K562 (cell line): ENCODE data around the gene CTIF. TPM values are rescaled to one million over a fixed set of nuclear protein-coding genes. Genes with fewer than 3 reads are reported as not detected.

ENCODE experiments used
- ATAC-seq: fragments of 200-7000 bp; cut with Tn5 transposase; 3 replicates; pipeline ENCODE4 v1.9.1; 2020; ENCODE audit warnings: moderate library complexity
- BruUV-seq: library from RNA; stranded (reverse); fragments of 400-500 nt; replicated peaks from 2 replicates; lab custom pipeline; 2021; lab: Mats Ljungman, UMichigan
- CTCF ChIA-PET: fragments of 300-600 bp; formaldehyde crosslinking; extraction: SDS; loops from one replicate; lab custom pipeline; 2021; ENCODE audit warnings: low intra/inter-chr PET ratio; lab: Yijun Ruan, JAX
- POLR2A ChIA-PET: fragments of 300-600, 350-650 bp; sonication (Branson Sonifier 250); formaldehyde crosslinking; extraction: SDS; loops from one replicate; lab custom pipeline; 2021; ENCODE audit warnings: antibody characterized with exemption, inconsistent platforms; lab: Yijun Ruan, JAX
- DNase-seq, 4 experiments: peaks; one replicate each; pipeline versions ENCODE4 v3.0.0 to v3.0.0-alpha.2; 2011 to 2018; ENCODE audit warnings: low spot score in 3 of 4, mixed read lengths in 3 of 4; ENCODE audit errors: extremely low read depth in 1 of 4
- FAIRE-seq: peaks from 2 replicates; lab custom pipeline; 2011; peaks lifted over from hg19 to GRCh38; lab: Jason Lieb, UNC
- H2AFZ ChIP-seq: 2 replicates; pipeline ENCODE4 v1.6.0; 2011; ENCODE audit warnings: low read depth, low read length, control low read depth, inconsistent platforms
- H3K27ac ChIP-seq: fragments of 200-600 bp; 3 replicates; pipeline ENCODE4 v1.8.0; 2011; ENCODE audit warnings: low read depth, mild to moderate bottlenecking, control low read depth, inconsistent platforms, low read length, moderate library complexity, mixed read lengths; ENCODE audit errors: extremely low read depth
- H3K27me3 ChIP-seq, 2 experiments: fragments of 300-600 bp in 1 of 2; 2 replicates in 1 of 2; 3 replicates in 1 of 2; pipeline versions ENCODE4 v1.6.0 to v1.8.0; 2011; ENCODE audit warnings: inconsistent platforms in 2 of 2, low read length in 2 of 2, mild to moderate bottlenecking in 1 of 2, mixed read lengths in 1 of 2, moderate library complexity in 1 of 2; ENCODE audit not compliant: control insufficient read depth in 2 of 2, insufficient read depth in 2 of 2
- H3K36me3 ChIP-seq: fragments of 300-600 bp; 3 replicates; pipeline ENCODE4 v1.8.0; 2011; ENCODE audit warnings: mild to moderate bottlenecking, low read length, inconsistent platforms; ENCODE audit not compliant: control insufficient read depth, insufficient read depth
- H3K4me1 ChIP-seq, 2 experiments: fragments of 200-600 bp in 1 of 2; replicated peaks in 1 of 2; 2 replicates in 1 of 2; 3 replicates in 1 of 2; pipeline versions ENCODE4 v1.5.1 to v1.8.0; 2011; ENCODE audit warnings: inconsistent platforms in 2 of 2, low read length in 2 of 2, mild to moderate bottlenecking in 1 of 2, mixed read lengths in 1 of 2, moderate library complexity in 1 of 2; ENCODE audit not compliant: control insufficient read depth in 2 of 2, insufficient read depth in 2 of 2
- H3K4me2 ChIP-seq: 2 replicates; pipeline ENCODE4 v1.6.1; 2011; ENCODE audit warnings: low read length, control low read depth, inconsistent platforms, mixed read lengths; ENCODE audit not compliant: insufficient read depth
- H3K4me3 ChIP-seq: fragments of 200-600 bp; sonication (generic), shearing (Covaris generic); 2 replicates; pipeline ENCODE4 v1.5.1; 2016; ENCODE audit warnings: control low read depth, inconsistent platforms
- H3K79me2 ChIP-seq: fragments of 200-600 bp; 3 replicates; pipeline ENCODE4 v1.8.0; 2011; ENCODE audit warnings: low read length, inconsistent platforms; ENCODE audit not compliant: control insufficient read depth, insufficient read depth
- H3K9ac ChIP-seq, 2 experiments: 2 replicates each; pipeline versions ENCODE4 v1.6.0 to v1.6.1; 2011; ENCODE audit warnings: low read depth in 2 of 2, low read length in 2 of 2, control low read depth in 1 of 2, inconsistent platforms in 1 of 2, mild to moderate bottlenecking in 1 of 2, mixed read lengths in 1 of 2; ENCODE audit not compliant: insufficient read depth in 1 of 2
- H3K9me1 ChIP-seq: one replicate; pipeline ENCODE4 v1.6.0; 2011; ENCODE audit warnings: inconsistent platforms, mild to moderate bottlenecking, low read length, moderate library complexity; ENCODE audit not compliant: control insufficient read depth, insufficient read depth
- H3K9me3 ChIP-seq: replicated peaks from 2 replicates; pipeline ENCODE4 v1.5.1; 2011; ENCODE audit warnings: low read depth, low read length, inconsistent platforms; ENCODE audit not compliant: control insufficient read depth, insufficient read depth
- H4K20me1 ChIP-seq: replicated peaks from 2 replicates; pipeline ENCODE4 v1.6.1; 2011; ENCODE audit warnings: low read length, inconsistent platforms, mixed read lengths; ENCODE audit not compliant: control insufficient read depth, insufficient read depth
- C11orf30 ChIP-seq: fragments of 450-650 bp; IDR thresholded peaks from 2 replicates; pipeline ENCODE4 v1.6.1; 2016; ENCODE audit warnings: low read depth, mild to moderate bottlenecking
- MAFF ChIP-seq: IDR thresholded peaks from 2 replicates; pipeline ENCODE4 v1.6.1; 2012; ENCODE audit warnings: low read length, improper control_type of control experiment
- MAFG ChIP-seq: fragments of 450-650 bp; conservative IDR thresholded peaks from 2 replicates; pipeline ENCODE4 v1.6.1; 2016; ENCODE audit warnings: missing genetic modification characterization, missing compliant biosample characterization
- MAFK ChIP-seq: IDR thresholded peaks from 2 replicates; pipeline ENCODE4 v1.6.1; 2011; ENCODE audit warnings: low read length, improper control_type of control experiment
- TFE3 ChIP-seq: fragments of 450-650 bp; formaldehyde crosslinking; IDR thresholded peaks from 2 replicates; pipeline ENCODE4 v1.4.0; 2020; ENCODE audit warnings: mild to moderate bottlenecking, mixed read lengths
- ZNF316 ChIP-seq: fragments of 450-650 bp; IDR thresholded peaks from 2 replicates; pipeline ENCODE4 v1.6.1; 2016
- ZNF507 ChIP-seq: conservative IDR thresholded peaks from 2 replicates; pipeline ENCODE4 v1.6.1; 2017; ENCODE audit warnings: missing genetic modification characterization, missing compliant biosample characterization
- WGBS: fragments of 100-300 bp; shearing (Covaris generic); methylation state at CpG from one replicate; pipeline ENCODE4 v1.1.6; 2016; ENCODE audit warnings: low coverage, mixed read lengths; ENCODE audit not compliant: insufficient coverage; ENCODE audit errors: missing lambda C conversion rate; 5-methylcytosine and 5-hydroxymethylcytosine counted together
- in situ Hi-C: fragments of 300-500 bp; cut with MboI; formaldehyde crosslinking; loops from 4 replicates; pipeline ENCODE4 v1.15.0; 2018; ENCODE audit warnings: inconsistent platforms, mixed read lengths
- intact Hi-C: fragments of 100-400 bp; cut with micrococcal nuclease; formaldehyde crosslinking; loops from 2 replicates; pipeline ENCODE4 v1.14.2; 2022
- polyA plus RNA-seq, 8 experiments: library from polyadenylated mRNA; depleted of rRNA in 4 of 8; stranded (reverse) in 5 of 8; unstranded in 3 of 8; fragments of >200 nt; fragmentation: Nextera tagmentation in 2 of 8; fragmentation: Illumina TruSeq in 1 of 8; extraction: Ambion mirVana in 2 of 8; extraction: Trizol in 1 of 8; gene quantifications; 2 replicates each; pipeline versions ENCODE4 v1.2.1 to v1.2.3, GENCODE V29; 2011 to 2014; ENCODE audit warnings: inconsistent platforms in 1 of 8, missing spikeins in 1 of 8
- total RNA-seq, 7 experiments: library from RNA; depleted of rRNA in 6 of 7; stranded (reverse); fragments of >200 nt in 6 of 7; fragmentation: Illumina TruSeq in 2 of 7; extraction: Trizol in 2 of 7; gene quantifications; 2 replicates each; pipeline versions ENCODE4 v1.2.1 to v1.2.3, GENCODE V29; 2011 to 2021; ENCODE audit warnings: low replicate concordance in 1 of 7
- TF ChIP-seq, protein P1 (sequence below): fragments of 450-650 bp; conservative IDR thresholded peaks from 2 replicates; pipeline ENCODE4 v1.6.1; 2016; ENCODE audit warnings: missing genetic modification characterization, low read depth, mild to moderate bottlenecking, missing compliant biosample characterization, moderate library complexity
- TF ChIP-seq, protein P2 (sequence below): fragments of 450-650 bp; IDR thresholded peaks from 2 replicates; pipeline ENCODE4 v1.6.1; 2016; ENCODE audit warnings: mild to moderate bottlenecking

Gene CTIF
- total and polyA plus RNA-seq, 9 of the 15 experiments (the other 6 are each of a cell fraction or from before 2014, with no cell fraction given) = 0.17 to 11.5 (median 2.2) TPM

DNA sequence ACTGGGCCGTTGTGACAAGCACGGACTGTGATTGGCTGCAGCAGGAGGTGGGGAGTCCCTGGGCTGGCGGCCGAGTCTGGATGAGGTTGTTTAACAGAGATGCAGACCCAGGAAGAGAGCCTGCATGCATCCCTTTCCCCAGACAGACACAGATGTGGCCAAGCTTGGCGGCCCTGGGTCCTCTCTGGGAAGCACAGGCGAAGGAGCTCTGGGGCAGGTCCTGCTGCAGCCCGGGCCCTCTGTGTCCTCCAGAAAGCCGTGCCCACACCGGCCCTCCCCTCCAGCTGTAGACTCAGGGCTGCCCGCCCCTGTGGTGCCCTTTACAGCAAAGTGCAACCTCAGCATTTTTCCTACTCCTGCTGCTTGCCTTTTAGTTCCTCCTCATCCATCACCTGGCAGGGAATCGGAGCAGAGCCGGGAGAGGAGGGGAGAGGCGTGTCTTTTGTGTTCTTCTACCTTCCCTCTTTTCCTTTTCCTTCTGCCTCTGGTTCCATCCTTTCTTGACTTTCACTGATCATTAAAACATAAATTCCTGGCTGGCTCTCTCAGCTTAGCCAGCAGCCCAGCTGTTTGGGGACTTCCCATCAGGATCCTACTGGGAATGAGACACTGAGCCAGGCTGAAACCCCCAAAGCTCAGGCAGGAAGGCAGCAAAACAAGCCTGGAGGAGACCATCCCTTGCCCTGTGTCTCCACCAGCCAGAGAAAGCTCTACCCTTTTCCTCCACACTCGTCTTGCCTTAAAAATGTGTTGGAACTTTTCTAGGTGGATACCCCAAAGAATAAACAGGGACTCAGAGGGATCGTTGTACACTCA, 75.0 kb downstream of the CTIF start:
- Histone ChIP-seq H4K20me1 (peaks cover 17% of the 10 kb centered on the region; the same call in 1 of the 2 replicates), H3K27me3 (no peaks in the 10 kb centered on the region), H2AFZ (no peak overlapping the region), H3K27ac (no peak overlapping the region), H3K9me3 (no peaks in the 10 kb centered on the region), H3K4me3 (no peak overlapping the region), H3K79me2 (no peaks in the 10 kb centered on the region), H3K4me1 (peaks cover 0 to 12% of the 10 kb centered on the region in 2 experiments; a peak in 2 of 5 replicates), H3K4me2 (no peak overlapping the region), H3K9me1 (no peaks in the 10 kb centered on the region), H3K9ac (no peak overlapping the region; a peak in 1 of 4 replicates), H3K36me3 (no peaks in the 10 kb centered on the region)
- no TSS peak for BruUV-seq
- TF ChIP-seq TFE3 (CRISPR knock-in tag) = no peak
- TF ChIP-seq ZNF507 (tag) = no peak
- TF ChIP-seq MAFF = peak; percentile 86
- TF ChIP-seq MAFK = peak; percentile 95
- TF ChIP-seq C11orf30 = peak; percentile 92
- peak; percentile 93 for TF ChIP-seq ZNF316
- TF ChIP-seq, protein P1, sequence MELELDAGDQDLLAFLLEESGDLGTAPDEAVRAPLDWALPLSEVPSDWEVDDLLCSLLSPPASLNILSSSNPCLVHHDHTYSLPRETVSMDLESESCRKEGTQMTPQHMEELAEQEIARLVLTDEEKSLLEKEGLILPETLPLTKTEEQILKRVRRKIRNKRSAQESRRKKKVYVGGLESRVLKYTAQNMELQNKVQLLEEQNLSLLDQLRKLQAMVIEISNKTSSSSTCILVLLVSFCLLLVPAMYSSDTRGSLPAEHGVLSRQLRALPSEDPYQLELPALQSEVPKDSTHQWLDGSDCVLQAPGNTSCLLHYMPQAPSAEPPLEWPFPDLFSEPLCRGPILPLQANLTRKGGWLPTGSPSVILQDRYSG (tag) = no peak
- peak; percentile 89 for TF ChIP-seq MAFG
- TF ChIP-seq, protein P2, sequence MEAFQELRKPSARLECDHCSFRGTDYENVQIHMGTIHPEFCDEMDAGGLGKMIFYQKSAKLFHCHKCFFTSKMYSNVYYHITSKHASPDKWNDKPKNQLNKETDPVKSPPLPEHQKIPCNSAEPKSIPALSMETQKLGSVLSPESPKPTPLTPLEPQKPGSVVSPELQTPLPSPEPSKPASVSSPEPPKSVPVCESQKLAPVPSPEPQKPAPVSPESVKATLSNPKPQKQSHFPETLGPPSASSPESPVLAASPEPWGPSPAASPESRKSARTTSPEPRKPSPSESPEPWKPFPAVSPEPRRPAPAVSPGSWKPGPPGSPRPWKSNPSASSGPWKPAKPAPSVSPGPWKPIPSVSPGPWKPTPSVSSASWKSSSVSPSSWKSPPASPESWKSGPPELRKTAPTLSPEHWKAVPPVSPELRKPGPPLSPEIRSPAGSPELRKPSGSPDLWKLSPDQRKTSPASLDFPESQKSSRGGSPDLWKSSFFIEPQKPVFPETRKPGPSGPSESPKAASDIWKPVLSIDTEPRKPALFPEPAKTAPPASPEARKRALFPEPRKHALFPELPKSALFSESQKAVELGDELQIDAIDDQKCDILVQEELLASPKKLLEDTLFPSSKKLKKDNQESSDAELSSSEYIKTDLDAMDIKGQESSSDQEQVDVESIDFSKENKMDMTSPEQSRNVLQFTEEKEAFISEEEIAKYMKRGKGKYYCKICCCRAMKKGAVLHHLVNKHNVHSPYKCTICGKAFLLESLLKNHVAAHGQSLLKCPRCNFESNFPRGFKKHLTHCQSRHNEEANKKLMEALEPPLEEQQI = no peak
- DNase-seq = no peak
- ATAC-seq = no peak
- in situ Hi-C loops = no loop called here
- ChIA-PET POLR2A (interaction anchor here (0.7 kb wide), 1 partner anchor 9 kb away, joined by 5 read pairs; no protein-coding TSS in a partner anchor), CTCF (no interaction called here)
- no peak for FAIRE-seq
- WGBS = 26% methylated on average over 9 of the region's 15 CpGs
- intact Hi-C loops = no loop called here
